GM19043 (cell line): ENCODE data around the gene RNASE13.

Source experiments
- ATAC-seq: cut with Tn5 transposase; IDR thresholded peaks from one replicate; pipeline ENCODE4 v1.9.1; 2021; ENCODE audit warnings: low read depth; ENCODE audit not compliant: unreplicated experiment

The RNASE13 gene

DNA sequence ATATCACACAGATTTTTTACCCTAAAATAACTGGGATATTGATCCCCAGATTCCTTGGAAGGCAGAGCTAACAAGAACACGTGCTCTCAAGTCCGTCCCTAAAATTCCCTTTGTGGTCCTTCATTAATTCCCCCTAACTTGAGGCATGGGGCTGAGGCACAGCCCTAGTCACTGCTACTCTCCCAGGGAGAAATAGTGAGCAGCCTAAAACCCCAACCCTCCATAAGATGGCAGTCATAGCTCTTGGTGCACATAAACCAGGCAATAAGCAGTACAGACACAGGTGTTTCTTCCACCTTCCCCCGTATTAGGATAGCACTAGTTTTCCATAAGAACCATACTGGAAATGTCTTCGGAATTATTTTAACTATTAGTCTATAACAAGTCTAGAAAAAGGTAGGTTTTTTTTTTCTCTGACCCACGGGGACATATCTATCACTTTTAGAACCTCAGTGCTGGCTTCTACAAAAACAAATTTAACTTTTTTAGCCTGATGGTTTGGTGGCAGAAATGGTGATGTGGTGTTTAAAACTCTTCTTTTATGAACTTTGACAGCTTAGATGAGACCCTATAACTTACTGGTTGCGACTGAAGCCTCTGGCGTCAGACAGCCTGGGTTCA lies 32.4 kb upstream of the RNASE13 start:
- ATAC-seq, result no peak

DNA sequence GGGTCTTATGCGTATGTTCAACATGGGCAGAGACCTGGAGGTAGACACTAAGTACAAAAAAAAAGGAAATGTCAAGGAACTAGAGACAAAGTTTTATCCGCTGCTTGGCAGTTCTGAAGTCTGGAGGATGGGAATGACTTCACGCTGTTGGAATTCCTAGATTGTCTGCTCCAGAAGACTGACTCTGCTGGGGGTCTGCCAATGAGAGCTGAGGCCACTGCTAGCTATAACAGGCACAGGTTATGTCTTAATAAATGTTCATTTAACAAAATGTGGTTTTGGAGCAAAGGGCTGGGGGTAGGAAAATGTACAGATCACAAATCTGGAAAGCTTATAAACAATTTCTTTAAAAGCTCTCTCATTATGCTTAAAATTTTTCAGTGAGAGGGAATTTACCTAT lies 28.9 kb upstream of the RNASE13 start:
- ATAC-seq, result no peak

DNA sequence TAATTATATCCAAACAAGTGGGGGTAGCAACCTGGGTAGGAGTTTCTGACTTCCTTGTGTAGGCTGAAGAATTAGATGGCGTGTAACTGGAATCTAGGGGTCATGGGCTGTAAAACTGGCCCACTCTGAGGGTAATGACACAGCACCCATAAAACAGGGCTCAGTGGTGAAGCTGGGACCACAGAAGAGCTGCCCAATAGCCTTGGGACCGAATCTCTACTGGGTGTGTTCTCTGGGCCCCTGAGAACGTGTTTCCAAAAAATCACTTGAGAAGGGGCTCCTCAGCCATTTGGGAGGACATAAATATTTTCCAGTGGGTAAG lies 26.7 kb upstream of the RNASE13 start:
- ATAC-seq, result no peak

DNA sequence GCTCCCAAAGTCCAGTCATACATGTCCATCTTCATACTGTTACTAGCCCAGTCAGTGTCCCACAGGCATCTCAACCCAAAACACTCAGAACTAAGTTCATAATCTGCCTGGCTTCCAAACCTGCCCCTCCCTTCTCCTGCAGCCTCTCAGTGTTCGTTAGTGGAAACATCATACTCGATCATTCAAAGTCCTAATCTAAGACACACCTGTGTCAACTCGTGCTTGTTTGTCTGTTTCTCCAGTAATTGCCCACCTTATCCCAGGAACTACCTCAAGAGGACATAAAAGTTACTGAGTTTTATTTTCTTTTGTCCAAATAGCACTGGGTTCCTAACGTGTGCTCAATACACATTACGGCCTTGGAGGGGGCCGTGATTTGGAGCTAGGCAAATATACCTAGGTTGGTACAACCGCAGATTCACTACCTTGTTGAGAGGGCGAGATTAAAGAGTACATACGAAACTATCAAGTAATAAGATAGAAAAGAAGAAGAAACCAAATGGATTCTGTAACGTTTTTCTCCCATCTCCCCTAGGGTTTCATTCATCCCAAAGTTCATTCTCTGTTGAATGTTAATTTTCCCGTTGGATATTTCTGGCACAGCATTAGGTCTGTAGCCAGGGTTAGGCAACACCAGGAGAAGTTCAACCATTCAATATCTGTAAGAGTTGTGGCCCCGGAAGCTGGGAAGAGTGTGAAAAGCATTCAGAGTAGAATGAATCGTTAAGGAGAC lies 26.2 kb upstream of the RNASE13 start:
- ATAC-seq, result no peak

DNA sequence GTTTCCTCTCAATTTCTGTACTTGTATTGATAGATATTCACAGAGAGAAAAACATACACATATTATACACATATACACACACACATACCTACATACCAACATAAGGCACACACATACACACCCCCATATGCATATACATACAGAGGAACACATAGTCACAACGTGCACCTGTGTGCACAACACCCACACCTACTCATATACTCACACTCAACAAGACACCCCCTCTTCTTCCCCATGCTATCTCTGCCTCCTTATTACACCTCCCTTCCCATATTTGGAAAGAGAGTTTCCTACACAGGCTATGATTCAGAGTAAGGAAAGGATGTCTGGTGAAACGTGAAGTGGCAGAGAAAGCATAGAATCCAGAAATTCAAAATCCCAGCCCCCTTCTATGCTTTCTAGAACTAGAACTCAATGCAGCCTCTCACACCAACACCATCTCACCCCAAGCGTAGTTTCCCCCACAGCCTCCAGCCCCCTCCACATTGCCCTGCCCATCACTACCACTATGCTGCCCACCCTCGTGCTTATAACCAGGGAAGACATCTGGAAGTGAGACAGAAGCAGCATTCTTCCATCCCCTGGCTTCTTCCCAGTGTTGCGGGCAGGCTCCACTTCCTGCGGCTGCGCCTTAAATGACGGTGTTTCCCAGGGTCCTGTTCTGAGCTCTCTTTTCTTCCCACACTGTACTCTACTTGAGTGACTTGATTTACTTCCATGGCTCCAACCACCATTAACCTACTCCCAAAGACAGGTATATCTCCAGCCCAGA lies 25.4 kb upstream of the RNASE13 start:
- ATAC-seq, result no peak

DNA sequence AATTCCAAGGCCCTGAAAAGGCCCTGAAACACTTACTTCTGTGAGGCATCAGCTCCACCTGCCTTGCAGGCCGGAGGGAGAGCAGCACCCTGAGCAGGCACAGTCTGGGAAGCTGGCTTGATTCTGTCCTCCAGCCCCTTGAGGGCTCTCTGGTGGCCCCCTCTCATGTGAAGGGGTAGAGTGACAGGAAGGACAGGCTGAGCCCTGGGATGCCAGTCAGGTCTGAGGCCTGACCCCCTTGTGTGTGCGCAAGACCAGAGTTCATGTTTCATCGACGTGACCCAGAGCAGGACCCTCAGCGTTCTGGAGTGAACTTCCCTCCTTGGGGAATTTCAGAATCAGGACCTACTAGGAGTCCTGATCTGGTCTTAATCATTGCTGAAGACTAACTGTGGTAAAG lies 24.3 kb upstream of the RNASE13 start:
- ATAC-seq, result no peak

DNA sequence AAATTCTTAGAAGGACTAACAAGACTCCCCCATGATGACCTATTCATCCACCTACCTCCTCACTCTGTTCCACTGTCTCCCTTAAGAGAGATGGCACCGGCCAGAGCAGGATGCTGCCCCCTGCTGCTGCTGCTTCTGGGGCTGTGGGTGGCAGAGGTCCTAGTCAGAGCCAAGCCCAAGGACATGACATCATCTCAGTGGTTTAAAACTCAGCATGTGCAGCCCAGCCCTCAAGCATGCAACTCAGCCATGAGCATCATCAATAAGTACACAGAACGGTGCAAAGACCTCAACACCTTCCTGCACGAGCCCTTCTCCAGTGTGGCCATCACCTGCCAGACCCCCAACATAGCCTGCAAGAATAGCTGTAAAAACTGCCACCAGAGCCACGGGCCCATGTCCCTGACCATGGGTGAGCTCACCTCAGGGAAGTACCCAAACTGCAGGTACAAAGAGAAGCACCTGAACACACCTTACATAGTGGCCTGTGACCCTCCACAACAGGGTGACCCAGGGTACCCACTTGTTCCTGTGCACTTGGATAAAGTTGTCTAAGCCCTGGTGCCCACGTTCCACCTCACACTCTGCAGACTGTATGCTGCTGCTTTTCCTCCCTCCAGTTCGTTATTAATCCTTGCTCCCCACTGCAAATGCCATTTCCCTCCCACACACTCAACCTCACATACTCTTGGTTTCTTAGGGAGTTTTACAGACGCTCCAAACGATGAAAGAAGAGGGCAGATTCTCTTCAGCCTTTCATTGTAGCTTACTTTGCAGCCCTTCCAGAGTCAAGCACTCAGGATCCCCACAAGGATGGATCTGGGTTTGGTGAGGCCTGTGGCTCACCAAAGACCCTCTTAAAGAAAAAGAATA lies 23.4 kb upstream of the RNASE13 start, which contains the start of gene RNASE8:
TSS of gene RNASE8 (plus strand) at position 20 of the 873 bp plus-strand sequence. CDS start at position 91, 71 bp downstream.
- ATAC-seq, result no peak

DNA sequence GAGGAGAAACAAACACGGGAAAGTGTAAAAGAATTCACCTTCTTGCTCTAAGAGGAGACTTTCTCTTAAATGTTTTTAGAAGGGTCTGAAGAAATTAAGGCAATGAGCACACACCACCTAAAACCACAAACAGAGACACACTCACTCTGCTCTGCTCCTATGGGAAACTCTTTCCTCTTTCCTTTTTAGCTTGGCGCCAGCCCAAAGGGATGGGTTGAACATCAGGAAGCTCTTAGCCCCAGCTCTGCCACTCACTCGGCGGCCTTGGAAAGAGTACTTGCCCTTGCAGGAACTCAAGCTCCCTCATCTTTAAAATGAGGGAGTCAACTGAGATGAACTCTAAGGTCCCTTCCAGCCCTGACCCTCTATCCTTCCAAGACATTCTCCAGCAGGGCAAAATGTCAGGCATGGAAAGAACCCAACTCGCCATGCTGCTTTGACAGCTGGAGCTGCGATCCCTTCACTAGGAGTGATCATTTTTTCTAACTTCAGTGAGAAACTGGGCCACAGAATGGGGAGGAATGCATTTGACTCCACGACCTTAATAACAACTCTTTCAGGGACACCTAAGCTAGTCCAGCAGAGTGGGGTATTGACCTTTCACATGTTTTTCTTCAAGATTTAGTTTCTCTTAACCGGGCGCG lies 22.0 kb upstream of the RNASE13 start:
- no peak for ATAC-seq

DNA sequence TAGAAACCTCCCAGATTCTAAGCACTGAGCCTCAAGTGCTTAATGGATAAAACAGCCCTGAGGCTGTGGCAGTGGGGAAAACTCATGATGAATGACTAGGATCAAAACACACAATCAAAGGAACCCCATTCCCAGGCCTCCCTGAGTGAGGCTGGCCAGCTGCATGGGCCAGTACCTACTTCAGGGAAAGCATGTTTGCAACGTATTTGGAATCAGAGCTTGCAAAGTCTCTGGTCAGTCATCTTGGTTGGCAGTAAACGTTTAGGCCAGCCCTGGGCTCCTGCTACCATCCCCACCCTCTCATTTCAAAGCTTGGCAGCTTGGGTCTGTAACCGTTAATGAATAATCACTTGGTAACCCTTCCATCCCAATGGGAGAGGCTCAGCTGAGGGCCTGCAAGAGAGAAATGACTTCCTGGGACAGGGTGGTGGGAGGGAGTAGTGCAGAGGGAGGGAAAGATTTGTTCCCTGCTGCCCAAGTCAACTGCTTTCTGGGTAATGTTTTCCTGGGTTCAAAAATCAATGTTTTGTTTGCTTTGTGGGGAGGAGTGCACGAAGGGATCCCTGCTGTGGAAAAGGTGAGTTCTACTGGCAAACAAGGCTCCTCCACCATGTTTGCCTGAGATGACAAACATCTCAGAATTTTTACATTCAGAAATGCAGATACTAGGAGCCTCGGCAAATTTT lies 21.0 kb upstream of the RNASE13 start:
- ATAC-seq, result no peak

DNA sequence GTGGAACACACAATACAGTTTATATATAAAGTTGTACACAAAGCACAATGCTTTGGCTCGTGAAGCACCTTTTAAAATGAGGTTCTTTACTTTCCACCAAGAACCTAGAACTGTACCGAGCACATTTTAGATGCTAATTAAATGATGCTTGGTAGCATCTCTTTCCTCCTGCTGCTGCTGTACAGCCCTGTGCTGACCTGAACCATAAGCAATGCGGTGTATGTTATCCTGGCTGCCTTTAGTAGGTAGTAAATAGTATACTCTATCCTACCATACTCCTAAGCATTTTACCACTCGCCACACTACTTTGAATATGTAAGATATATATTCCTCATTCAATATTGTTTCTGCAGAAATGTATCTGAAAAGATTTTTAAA lies 20.1 kb upstream of the RNASE13 start:
- ATAC-seq, result no peak

DNA sequence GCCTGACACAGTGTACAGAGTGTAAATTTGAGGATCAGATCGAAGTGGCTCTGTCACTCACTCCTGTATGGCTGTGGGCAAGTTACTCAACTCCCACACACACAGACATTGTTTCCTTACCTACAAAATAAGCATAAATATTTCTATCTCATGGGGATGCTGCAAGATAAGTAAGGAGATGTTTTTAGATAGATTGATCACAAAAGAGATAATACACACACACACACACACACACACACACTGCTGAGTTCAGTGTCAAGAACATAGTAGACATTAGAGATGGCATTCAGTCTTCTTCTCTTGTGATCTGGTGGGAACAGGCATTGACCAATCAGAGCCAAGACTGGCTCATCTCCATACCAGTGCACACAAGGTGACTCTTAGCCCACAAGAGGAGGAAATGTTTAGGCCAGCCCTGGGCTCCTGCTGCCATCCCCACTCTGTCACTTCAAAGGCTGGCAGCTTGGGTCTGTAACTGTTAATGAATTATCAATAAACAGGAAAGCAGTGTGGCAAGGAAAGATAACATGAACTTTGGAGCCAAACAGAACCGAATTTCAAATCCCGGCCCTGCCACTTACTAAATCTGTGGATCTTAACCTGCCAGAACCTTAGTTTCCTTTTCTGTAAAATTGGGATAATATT lies 19.6 kb upstream of the RNASE13 start:
- no peak for ATAC-seq

DNA sequence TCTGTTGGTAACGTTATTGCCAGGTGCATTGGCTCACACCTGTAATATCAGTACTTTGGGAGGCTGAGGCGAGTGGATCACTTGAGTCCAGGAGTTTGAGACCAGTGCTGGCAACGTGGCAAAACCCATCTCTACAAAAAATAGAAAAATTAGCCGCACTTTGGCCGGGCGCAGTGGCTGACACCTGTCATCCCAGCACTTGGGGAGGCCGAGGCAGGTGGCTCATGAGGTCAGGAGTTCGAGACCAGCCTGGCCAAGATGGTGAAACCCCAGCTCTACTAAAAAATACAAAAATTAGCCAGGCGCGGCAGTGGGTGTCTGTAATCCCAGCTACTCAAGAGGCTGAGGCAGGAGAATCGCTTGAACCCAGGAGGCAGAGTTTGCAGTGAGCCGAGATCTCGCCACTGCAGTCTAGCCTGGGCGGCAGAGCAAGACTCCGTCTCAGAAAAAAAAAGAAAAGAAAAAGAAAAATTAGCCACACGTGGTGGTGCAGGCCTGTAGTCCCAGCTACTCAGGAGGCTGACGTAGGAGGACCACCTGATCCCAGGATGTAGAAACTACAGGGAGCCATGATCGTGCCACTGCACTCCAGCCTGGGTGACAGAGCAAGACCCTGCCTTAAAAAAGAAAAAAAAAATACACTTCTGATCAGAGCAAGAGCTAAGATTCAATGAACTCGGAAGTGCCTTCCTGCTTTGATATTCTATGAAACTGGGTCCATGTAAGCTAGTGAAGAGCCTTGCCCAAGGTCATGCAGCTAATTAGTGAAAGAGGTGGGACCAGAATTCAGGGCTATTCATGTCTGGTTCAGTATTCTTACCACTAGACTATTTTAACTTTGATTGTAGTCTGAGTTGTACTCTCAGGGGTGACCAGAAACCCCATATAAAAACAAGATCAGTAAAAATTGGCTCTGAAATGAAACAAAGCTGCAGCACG lies 18.8 kb upstream of the RNASE13 start:
- no peak for ATAC-seq

DNA sequence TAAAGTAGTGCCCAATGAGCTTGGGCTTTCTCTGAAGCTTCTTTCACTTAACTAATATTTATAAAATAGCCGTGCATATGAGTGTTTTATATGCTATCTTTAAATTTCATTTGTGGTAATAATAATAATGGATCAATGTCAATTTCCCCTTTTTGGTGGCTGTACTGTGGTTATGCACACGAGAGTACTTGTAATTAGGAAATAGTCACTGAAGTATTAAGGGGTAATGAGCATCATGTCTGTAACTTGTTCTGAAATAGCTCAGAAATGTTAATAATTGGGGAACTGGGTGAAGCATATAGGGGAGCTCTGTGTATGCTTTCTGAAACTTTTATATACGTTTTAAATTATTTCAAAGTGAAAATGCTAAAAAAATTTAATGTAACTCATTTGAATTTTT lies 16.0 kb upstream of the RNASE13 start:
- ATAC-seq, result no peak

DNA sequence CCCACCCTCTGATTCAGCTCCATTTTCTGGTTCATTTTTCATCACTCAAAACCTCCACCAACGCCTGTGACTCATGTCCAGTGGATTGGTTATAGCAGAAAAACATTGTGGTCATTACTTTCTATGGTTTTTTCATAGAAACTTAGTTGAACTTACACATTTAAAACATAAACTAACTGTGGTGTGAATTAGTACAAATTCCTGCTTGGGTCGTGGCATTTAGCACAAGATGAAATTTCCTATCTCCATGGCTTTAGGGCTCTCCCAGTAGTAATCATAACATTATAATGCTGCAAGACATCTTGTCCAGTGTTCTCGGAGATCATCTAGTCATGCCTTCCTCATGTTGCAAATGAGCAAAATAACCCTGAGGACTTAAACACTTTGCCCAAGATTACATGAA lies 14.7 kb upstream of the RNASE13 start:
- ATAC-seq, result no peak

DNA sequence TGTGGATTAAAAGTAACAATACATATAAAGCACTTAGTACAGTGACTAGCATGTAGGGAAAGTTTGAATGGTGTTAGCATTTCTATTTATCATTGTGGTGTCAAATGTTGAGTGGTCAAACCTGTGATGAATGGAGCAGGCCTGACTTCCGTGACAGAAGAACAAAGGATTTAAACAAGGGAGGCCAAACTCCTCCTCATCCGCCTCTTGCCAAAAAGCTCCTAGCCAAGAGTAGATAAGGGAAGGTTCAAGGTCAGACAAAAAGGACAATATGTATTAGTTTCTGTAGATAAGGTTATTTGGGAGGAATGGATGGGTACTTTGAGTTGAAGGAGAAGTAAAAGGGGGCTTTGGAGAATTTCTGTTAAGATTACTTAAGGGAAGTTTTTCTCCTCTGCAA lies 14.0 kb upstream of the RNASE13 start:
- ATAC-seq, result no peak

DNA sequence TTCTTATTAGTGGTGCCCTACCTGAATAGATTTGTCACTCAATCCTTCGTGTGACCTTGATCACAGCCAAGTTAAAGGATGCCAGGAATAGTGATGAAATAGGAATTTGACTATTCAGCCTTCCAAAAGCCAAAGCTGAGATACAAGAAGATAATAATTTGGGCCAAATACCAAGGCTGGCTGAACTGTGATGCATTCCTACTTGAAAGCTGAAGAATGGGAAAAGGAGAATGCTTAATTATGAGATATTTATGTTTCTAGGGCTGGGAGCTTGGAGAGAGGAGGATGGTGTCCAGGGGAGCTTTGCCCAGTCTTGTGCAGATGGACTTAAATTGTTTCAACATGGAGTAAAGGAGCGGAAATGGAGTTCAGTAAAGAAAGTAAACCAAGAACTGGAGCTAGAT lies 12.8 kb upstream of the RNASE13 start:
- ATAC-seq, result no peak

DNA sequence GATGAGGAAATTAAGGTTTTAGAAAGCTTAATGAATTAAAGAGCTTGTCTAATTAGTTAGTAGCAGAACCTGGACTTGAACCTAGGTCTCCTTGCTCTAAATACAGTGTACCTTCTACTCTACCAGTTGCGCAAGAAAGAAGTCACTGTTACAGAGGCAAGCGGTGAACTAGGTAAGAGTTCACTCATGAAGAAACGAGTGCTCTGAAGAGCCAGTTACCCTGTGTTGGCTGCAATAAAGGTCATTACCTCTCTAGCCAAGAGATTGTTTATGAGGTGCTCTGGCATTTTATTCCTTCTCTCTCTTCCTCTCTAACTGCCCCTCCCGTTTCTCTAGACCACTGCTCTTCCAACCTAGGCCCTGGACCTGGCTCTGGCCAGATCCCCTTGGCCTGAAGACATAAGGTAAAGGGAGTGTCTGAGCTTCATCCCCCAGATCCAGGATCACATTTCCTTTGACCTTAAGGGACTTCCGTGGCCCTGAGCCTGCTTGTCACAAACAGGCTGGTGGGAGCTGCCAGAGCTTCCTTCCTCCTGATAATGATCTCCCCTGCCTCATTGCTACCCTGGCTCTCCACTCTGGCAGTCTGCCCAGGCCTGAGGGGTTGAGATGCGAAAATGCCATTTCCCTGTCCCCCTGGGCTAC lies 9.5 kb upstream of the RNASE13 start:
- ATAC-seq, result no peak
